ENCODE results near the gene ATOSA.

ATOSA gene

DNA sequence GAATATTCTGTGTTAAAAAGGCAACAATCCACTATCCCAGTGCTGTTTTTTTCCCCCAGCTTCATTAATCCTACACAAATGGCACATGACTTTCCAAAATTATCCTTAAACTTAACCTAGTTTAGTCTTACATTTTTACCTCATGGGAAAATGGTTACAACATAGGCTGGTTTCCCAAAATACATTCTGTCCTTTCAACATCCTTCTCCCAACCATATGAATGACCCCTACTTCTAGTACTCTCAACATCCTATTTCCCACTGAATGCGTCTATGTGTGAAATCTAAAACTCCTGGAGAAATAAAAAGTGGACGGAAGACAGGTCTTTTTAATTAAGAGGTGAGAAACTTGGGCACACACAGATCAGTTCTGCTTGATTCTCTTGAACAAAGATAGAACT, 33.3 kb downstream of the ATOSA start:
- no peak for DNase-seq

DNA sequence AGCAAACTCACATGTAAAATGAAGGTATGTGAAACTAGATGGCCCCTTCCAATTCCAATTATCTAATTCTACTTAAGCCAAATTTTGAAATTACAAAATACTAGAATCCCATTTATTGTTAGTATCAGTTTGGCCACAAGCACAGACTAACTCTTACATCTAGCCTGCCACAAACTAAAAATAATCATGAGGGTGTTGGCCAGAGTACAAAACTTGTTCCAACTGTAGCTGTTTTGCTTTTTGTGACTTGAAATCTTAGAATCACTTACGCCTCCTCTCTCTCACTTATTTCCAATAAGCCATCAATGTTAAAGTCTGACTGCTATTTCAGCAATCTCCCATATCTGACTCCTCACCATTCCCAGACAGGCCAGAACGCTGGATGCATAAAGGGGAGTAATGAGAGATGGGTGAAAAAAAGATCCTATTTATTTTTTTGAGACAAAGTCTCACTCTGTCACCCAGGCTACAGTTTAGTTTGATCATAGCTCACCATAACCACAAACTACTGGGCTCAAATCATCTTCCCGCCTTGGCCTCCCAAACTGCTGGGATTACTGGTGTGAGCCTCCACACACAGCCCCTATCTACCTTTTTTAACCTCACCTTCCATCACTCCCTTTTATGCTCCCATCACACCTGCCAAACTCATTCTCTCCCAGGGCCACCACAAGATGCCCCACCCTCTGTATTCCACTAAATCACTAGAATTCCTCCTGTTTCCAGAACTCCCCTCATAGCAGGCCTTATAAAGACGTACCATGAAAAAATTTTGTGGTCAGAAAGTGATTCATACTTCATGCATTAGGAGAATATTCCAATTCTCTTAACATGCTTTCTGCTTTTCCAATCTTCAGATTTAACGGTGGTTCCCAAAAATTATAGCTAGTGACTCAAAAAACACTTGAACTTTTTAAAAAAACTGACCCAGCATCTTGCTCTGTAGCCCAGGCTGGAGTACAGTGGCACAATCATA, 36.5 kb downstream of the ATOSA start:
- DNase-seq, result no peak

DNA sequence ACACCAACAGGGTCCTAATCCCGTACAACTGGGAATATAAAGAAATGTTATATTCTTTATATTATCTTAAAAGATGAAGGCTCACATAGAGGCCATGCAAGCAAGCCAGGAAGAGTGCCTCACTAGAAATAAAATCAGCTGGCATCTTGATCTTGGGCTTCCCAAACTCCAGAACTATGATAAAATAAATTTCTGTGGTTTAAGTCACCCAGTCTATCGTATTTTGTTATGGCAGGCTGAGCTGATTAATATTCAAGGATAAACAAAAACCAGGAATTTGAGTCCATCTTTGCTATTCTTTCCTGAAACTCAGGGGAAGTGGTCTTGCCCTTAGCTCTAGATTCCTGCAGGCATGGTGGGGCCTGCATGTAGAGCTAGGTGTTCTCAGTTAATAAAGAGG, 42.7 kb downstream of the ATOSA start:
- no peak for DNase-seq

DNA sequence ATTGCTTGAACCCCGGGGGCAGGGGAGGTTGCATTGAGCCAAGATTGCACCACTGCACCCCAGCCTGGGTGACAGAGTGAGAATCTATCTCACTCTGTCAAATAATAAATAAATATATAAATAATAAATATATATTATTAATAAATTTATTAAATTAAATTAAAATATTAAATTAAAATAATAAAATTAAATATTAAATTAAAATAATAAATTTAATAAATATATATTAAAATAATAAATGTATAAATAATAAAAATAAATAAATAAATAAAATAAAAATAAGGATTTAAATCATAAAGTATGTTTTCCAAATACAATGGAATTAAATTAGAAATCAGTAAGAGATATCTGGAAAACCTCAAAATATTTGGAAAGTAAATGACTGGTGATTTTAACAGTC, 43.3 kb downstream of the ATOSA start:
- DNase-seq, result no peak
